Measurements from ENCODE around the gene ENOX1. TPM values are rescaled to one million over a fixed set of nuclear protein-coding genes. Genes with fewer than 3 reads are reported as not detected.

The ENOX1 gene
- total and polyA plus RNA-seq, 2 of the 13 experiments (the other 11 are each of a cell fraction or from before 2014, with no cell fraction given): not detected

DNA sequence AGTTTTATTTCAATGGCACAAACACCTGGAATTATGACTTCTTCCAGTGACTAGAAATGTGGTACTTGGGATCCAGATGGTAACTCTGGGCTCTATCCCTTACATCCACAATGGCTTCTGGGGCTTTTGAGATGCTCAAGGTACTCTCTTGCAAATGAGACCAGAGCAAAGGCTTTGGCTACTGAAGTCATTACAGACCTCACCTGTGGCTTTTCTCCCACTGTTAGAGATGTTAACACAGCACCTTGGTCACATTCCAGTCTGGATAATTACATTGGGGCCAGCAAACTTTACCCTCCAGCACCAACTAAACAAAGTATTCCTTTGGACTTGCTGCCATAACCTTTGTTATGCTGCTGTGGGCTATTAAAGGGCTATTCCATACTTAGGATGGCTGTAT lies 6.1 kb downstream of the ENOX1 start:
- in situ Hi-C loops (cut with HindIII; ENCODE audit: extremely low pct_ligation_motif_present, low pct_unique_long_range_greater_than_20kb) (loop anchor here (25.0 kb wide), 1 partner anchor 468 kb away; no protein-coding TSS in a partner anchor), intact Hi-C loops (cut with micrococcal nuclease; ENCODE audit: unreplicated experiment) (no loop called here)
- no peaks in the 10 kb centered on the region for H3K9me3 ChIP-seq (ENCODE audit: low read length)
- H3K36me3 ChIP-seq (replicated peaks in 1 of 2; ENCODE audit: control insufficient read depth in 1 of 2, insufficient read depth in 2 of 2, low read length in 2 of 2): no peaks in the 10 kb centered on the region
- POLR2A ChIA-PET: no interaction called here
- DNase-seq (ENCODE audit: low spot score) (no peak), FAIRE-seq (no peak), ATAC-seq (no peak)
- no peak overlapping the region for H3K4me2 ChIP-seq (ENCODE audit: low read depth, low read length)
- BruUV-seq (replicated peaks): no TSS peak
- no peak overlapping the region for H3K27ac ChIP-seq (ENCODE audit: extremely low read length, insufficient read depth, low read length)
- no peak overlapping the region for H2AFZ ChIP-seq (ENCODE audit: low read length)
- H3K9ac ChIP-seq (ENCODE audit: insufficient read depth, low read depth, low read length): no peak overlapping the region
- no peak overlapping the region for H3K4me3 ChIP-seq (replicated peaks in 1 of 3; ENCODE audit: insufficient read depth in 1 of 3, low read depth in 2 of 3, low read length in 3 of 3)
- H3K79me2 ChIP-seq (ENCODE audit: insufficient read depth, low read length): no peaks in the 10 kb centered on the region
- peaks cover 0 to 7% of the 10 kb centered on the region in 2 experiments; a peak in 1 of 5 replicates for H3K27me3 ChIP-seq (ENCODE audit: control insufficient read depth in 1 of 2, insufficient read depth in 2 of 2, low read length in 2 of 2)
- TF ChIP-seq MTA3 (CRISPR knock-in tag; IDR thresholded peaks at IDR 0.05): no peak
- TF ChIP-seq ZNF30 (CRISPR knock-in tag; IDR thresholded peaks at IDR 0.05): no peak
- TF ChIP-seq HDAC1 (CRISPR knock-in tag; IDR thresholded peaks at IDR 0.05): no peak
- TF ChIP-seq TARDBP (CRISPR knock-in tag; IDR thresholded peaks at IDR 0.05): no peak
- TF ChIP-seq ZNF121 (CRISPR knock-in tag; IDR thresholded peaks at IDR 0.05): no peak
- TF ChIP-seq NFKB2 (CRISPR knock-in tag; IDR thresholded peaks at IDR 0.05; ENCODE audit: borderline replicate concordance): no peak
- H4K20me1 ChIP-seq (ENCODE audit: insufficient read depth, low read length): no peaks in the 10 kb centered on the region
- no peaks in the 10 kb centered on the region for H3K4me1 ChIP-seq (ENCODE audit: insufficient read depth, low read length)
- CTCF ChIA-PET (ENCODE audit: low intra/inter-chr PET ratio, low total read pairs): no interaction called here

DNA sequence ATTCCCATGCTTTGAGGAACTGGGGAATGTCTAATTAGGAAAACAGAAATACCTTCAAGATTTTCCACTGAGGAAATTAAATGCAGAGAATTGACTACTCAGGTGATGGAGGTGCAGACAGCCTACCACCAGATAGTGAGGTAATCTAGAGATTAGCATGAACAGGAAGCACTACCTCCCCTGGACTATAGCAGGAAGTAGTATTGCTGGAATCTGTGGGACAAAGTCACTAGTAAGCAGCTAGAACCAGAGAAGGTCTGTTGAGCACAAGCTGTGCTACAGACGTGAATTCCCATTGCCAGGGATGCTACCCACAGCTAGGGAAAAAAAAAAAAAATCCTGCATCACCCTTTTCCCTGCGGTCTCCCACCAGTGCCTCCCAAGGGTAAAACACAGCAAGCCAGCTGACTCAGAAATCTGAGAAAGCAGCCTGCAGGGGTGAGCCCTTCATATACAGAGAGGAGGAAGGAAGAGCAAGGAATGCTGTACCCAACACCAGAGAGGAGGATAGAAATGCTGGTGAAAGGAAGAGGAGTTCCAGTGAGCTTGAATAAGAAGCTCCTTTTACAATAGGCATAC lies 10.2 kb downstream of the ENOX1 start:
- Histone ChIP-seq H3K9me3 (ENCODE audit: low read length) (no peaks in the 10 kb centered on the region), H2AFZ (ENCODE audit: low read length) (no peak overlapping the region), H3K36me3 (replicated peaks in 1 of 2; ENCODE audit: control insufficient read depth in 1 of 2, insufficient read depth in 2 of 2, low read length in 2 of 2) (no peaks in the 10 kb centered on the region), H3K9ac (ENCODE audit: insufficient read depth, low read depth, low read length) (no peak overlapping the region), H4K20me1 (ENCODE audit: insufficient read depth, low read length) (no peaks in the 10 kb centered on the region), H3K4me2 (ENCODE audit: low read depth, low read length) (no peak overlapping the region), H3K27me3 (ENCODE audit: control insufficient read depth in 1 of 2, insufficient read depth in 2 of 2, low read length in 2 of 2) (no peaks in the 10 kb centered on the region), H3K4me3 (replicated peaks in 1 of 3; ENCODE audit: insufficient read depth in 1 of 3, low read depth in 2 of 3, low read length in 3 of 3) (no peak overlapping the region), H3K79me2 (ENCODE audit: insufficient read depth, low read length) (no peaks in the 10 kb centered on the region), H3K4me1 (ENCODE audit: insufficient read depth, low read length) (no peaks in the 10 kb centered on the region), H3K27ac (ENCODE audit: extremely low read length, insufficient read depth, low read length) (no peak overlapping the region)
- DNase-seq (ENCODE audit: low spot score) (no peak), FAIRE-seq (no peak), ATAC-seq (no peak)
- POLR2A ChIA-PET: no interaction called here
- intact Hi-C loops (cut with micrococcal nuclease; ENCODE audit: unreplicated experiment): no loop called here
- in situ Hi-C loops (cut with HindIII; ENCODE audit: extremely low pct_ligation_motif_present, low pct_unique_long_range_greater_than_20kb): loop anchor here (25.0 kb wide), 1 partner anchor 464 kb away; no protein-coding TSS in a partner anchor
- CTCF ChIA-PET (ENCODE audit: low intra/inter-chr PET ratio, low total read pairs): no interaction called here
- 0% methylated on average over 2 of the region's 2 CpGs for WGBS (ENCODE audit: low lambda C conversion rate)
- no TSS peak for BruUV-seq (replicated peaks)
- TF ChIP-seq, protein P1, sequence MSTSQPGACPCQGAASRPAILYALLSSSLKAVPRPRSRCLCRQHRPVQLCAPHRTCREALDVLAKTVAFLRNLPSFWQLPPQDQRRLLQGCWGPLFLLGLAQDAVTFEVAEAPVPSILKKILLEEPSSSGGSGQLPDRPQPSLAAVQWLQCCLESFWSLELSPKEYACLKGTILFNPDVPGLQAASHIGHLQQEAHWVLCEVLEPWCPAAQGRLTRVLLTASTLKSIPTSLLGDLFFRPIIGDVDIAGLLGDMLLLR (CRISPR knock-in tag; IDR thresholded peaks at IDR 0.05): no peak
- TF ChIP-seq, protein P2, sequence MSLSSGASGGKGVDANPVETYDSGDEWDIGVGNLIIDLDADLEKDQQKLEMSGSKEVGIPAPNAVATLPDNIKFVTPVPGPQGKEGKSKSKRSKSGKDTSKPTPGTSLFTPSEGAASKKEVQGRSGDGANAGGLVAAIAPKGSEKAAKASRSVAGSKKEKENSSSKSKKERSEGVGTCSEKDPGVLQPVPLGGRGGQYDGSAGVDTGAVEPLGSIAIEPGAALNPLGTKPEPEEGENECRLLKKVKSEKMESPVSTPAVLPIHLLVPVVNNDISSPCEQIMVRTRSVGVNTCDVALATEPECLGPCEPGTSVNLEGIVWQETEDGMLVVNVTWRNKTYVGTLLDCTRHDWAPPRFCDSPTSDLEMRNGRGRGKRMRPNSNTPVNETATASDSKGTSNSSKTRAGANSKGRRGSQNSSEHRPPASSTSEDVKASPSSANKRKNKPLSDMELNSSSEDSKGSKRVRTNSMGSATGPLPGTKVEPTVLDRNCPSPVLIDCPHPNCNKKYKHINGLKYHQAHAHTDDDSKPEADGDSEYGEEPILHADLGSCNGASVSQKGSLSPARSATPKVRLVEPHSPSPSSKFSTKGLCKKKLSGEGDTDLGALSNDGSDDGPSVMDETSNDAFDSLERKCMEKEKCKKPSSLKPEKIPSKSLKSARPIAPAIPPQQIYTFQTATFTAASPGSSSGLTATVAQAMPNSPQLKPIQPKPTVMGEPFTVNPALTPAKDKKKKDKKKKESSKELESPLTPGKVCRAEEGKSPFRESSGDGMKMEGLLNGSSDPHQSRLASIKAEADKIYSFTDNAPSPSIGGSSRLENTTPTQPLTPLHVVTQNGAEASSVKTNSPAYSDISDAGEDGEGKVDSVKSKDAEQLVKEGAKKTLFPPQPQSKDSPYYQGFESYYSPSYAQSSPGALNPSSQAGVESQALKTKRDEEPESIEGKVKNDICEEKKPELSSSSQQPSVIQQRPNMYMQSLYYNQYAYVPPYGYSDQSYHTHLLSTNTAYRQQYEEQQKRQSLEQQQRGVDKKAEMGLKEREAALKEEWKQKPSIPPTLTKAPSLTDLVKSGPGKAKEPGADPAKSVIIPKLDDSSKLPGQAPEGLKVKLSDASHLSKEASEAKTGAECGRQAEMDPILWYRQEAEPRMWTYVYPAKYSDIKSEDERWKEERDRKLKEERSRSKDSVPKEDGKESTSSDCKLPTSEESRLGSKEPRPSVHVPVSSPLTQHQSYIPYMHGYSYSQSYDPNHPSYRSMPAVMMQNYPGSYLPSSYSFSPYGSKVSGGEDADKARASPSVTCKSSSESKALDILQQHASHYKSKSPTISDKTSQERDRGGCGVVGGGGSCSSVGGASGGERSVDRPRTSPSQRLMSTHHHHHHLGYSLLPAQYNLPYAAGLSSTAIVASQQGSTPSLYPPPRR (CRISPR knock-in tag; IDR thresholded peaks at IDR 0.05; ENCODE audit: borderline replicate concordance): no peak
- no peak for TF ChIP-seq KAT2B (IDR thresholded peaks at IDR 0.05; ENCODE audit: borderline replicate concordance, low read depth, low read length)
- no peak for TF ChIP-seq NCOA1 (CRISPR knock-in tag; IDR thresholded peaks at IDR 0.05)
- no peak for TF ChIP-seq ZNF558 (CRISPR knock-in tag; IDR thresholded peaks at IDR 0.05; ENCODE audit: borderline replicate concordance)
- TF ChIP-seq GLI4 (CRISPR knock-in tag; IDR thresholded peaks at IDR 0.05; ENCODE audit: borderline replicate concordance): no peak
- TF ChIP-seq BORCS8-MEF2B (CRISPR knock-in tag; IDR thresholded peaks at IDR 0.05): no peak
- no peak for TF ChIP-seq PHF21A (CRISPR knock-in tag; IDR thresholded peaks at IDR 0.05)
- no peak for TF ChIP-seq ARHGAP35 (CRISPR knock-in tag; IDR thresholded peaks at IDR 0.05; ENCODE audit: borderline replicate concordance)

Measured in HepG2 (cell line).